ENCODE measurements around the gene CTU2.

- TF ChIP-seq POLR2AphosphoS5 (IDR thresholded peaks at IDR 0.05; ENCODE audit: low read depth, low read length): no peak
- no peak for TF ChIP-seq POLR2A (IDR thresholded peaks at IDR 0.05; ENCODE audit: low read depth, low read length)
Measured at GRCh38 chr16:88730632-88731607, 24.6 kb downstream of the CTU2 start.
